NCI-H446 treated with DMSO at 0.1 percent for 48 hours (cell line): ENCODE measurements around the gene DLGAP3.
"Not testable (repeated sequence)": the region's sequence is repeated elsewhere in the genome, so short reads cannot be mapped to it uniquely, and the experiment has no call there.

Experiments
- DNase-seq: peaks from one replicate; lab custom pipeline; 2025; lab: John Stamatoyannopoulos, UW

DLGAP3 gene, protein sequence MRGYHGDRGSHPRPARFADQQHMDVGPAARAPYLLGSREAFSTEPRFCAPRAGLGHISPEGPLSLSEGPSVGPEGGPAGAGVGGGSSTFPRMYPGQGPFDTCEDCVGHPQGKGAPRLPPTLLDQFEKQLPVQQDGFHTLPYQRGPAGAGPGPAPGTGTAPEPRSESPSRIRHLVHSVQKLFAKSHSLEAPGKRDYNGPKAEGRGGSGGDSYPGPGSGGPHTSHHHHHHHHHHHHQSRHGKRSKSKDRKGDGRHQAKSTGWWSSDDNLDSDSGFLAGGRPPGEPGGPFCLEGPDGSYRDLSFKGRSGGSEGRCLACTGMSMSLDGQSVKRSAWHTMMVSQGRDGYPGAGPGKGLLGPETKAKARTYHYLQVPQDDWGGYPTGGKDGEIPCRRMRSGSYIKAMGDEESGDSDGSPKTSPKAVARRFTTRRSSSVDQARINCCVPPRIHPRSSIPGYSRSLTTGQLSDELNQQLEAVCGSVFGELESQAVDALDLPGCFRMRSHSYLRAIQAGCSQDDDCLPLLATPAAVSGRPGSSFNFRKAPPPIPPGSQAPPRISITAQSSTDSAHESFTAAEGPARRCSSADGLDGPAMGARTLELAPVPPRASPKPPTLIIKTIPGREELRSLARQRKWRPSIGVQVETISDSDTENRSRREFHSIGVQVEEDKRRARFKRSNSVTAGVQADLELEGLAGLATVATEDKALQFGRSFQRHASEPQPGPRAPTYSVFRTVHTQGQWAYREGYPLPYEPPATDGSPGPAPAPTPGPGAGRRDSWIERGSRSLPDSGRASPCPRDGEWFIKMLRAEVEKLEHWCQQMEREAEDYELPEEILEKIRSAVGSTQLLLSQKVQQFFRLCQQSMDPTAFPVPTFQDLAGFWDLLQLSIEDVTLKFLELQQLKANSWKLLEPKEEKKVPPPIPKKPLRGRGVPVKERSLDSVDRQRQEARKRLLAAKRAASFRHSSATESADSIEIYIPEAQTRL

DNA sequence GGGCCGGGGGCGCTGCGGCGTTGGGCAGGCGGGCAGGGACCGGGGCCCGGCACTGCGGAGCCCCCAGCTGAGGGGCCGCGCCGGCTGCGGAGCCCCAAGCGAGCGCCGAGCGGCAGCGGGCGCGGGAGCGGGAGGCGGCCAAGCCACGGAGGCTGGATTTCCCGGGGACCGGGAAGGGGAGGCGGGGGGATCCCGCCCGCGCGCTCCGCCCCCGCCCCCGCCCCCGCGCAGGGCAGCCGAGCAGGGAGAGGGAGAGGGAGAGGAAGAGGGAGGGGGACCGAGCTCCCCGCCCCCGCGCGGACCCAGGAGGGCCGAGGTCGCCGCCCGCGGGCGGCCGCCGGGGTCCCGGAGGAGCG is at the start of gene DLGAP3:
Gene DLGAP3, minus strand, starts transcription at position 154 of the 356 bp plus-strand sequence. CDS start 24,267 bp downstream, outside the sequence.
- no peak for DNase-seq

DNA sequence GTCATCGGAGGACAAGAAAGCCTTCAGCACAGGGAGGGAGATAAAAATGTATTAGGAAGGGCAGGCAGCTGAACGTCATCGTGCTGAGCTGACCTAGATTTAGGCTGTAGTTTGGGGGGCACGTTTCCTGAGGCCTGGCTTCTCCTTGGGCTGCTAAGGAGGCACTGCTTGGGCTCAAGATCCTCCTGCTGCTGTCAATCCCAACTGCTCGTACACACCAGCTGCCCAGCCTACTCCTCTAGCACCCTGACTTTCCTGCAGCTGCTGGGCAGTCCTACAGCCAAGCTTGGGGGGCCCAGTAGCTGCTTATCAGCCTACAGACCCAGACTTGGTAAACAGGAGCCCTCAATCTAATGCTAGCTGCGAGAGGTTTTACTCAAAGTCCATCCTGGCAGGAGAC is 49.5 kb upstream of the DLGAP3 start:
- no peak for DNase-seq

DNA sequence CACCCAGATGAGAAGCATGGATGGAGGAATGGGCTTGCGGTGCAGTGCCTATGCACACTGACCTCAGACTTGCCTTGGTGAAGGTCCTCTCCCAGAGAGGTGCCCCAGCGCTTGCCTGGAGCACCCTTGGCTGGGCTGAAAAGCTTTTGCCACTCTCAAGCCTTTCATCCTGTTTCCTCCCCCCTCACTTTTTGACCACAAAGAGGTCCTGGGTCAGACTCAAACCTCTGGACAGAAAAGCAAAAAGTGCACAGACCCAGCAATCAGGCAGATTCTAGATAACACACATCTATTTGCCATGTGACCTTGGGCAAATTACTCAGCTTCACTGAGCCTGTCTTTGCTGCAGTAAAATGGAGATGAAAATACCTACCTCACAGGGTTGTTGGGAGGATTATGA is 48.4 kb upstream of the DLGAP3 start:
- no peak for DNase-seq

DNA sequence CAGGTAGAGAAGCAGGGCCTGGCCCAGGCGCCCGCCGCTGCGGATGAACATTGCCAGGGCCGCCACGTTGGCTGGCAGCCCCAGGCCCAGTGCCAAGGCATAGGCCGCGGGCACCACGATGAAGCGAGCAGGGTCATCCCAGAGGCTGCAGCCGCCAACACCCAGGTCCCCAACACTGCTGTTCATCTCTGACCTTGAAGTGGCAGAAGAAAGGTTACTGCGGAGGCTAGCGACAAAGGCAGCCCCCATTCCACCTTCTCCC is 47.7 kb upstream of the DLGAP3 start:
- DNase-seq = no peak

DNA sequence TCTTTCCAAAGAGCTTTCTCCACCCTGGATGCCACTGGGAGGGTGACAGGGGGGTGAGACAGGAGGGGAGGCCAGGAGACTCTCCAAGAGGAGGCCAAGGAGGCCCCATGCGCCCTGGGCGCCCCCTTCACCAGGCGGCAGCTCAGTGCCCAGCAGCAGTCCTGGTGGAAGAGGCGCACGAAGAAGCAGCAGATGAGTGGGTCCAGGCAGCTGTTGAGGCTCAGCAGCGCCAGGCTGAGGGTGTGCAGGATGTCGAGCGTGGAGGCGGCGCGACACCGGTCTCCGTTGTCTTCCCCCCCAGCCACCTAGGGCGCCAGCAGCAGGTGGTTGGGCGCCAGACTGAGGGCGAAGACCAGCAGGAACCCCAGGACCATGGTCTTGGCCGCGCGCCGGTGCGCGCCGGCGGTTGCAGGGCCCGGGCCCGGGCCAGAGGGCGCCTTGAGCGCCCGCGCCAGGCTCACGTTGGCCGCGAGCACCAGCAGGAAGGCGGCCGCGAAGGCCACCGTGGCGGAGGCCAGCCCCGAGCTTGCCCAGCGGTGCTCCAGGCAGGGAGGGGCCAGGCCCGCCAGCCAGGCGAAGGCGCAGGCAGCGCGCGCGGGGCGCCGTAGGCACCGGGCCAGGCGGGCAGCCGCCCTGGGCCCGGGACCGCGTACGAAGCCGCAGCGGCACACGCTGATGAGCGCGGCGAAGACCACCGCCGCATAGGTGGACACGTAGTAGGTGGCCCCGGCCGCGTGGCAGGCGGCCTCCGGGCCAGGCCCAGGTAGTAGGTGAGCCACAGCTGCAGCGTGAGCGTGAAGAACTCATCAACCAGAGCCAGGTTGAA is 47.1 kb upstream of the DLGAP3 start:
- DNase-seq = no peak

DNA sequence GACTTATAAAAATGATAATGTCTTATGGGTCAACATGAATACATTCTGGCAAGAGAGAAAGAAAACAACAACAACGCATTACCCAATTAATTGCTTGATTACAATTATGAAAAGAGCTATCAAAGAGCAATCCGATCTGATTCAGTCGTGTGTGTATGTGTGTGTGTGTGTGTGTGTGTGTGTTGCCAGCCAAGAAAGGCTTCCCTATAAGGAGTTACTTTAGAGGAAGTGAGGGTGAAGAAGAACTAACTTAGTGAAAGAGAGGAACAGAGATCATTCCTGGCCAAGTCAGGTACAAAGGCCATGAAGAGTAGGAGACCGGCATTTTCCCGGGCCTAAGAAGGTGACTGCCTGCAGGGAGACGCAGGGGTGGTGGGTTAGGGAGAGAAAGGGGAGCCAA is 46.3 kb upstream of the DLGAP3 start:
- no peak for DNase-seq

DNA sequence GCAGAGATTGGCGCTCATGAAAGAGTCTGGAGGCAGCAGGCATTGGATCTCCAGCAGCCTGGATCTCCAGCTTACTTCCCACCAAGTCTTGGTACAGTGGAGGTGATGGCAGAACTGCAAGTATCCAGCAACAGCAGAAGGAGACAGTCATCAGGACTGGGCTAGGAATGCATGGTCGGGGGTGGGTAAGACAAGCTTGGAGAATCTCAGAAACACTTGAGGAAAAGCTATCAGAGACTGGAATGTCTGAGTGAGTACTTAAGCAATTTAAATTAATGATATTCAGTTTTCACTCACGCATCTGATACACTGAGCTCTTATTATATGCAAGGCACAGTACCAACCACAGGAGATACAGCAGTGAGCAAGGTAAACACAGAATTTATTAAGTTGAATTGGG is 45.9 kb upstream of the DLGAP3 start:
- no peak for DNase-seq

DNA sequence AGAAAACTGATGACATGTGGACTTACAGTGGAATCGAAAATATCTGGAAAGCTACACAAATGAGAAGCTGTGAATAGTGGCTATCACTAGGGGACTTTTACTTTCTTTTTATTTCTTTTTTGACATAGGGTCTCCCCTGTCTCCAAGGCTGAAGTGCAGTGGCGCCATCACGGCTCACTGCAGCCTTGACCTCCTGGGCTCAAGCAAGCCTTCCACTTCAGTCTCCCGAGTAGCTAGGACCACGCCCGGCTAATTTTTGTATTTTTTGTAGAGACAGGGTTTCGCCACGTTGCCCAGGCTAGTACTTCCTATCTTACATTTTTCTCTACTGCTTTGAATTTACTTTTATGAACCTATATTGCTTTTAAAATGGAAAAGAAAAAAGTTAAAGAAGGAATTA is 45.2 kb upstream of the DLGAP3 start:
- DNase-seq = no peak

DNA sequence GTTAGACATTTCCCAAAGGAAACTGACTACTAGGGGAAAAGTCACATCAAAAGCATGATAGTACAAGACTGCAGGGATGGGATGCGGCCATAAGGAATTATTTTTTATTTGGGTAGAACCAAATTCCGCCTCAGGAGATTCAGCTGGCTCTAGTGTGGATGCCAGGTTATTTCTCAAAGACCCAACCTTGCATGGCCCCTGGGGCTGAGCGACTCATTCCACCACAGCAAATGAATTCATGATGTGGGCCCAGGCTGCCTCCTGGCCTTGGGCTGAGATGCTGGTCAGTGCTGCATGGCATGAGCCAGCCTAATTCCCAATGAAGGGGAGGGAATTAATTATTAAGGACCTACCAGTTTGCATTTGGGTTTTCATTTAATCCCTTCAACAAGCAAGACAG is 43.9 kb upstream of the DLGAP3 start:
- no peak for DNase-seq

DNA sequence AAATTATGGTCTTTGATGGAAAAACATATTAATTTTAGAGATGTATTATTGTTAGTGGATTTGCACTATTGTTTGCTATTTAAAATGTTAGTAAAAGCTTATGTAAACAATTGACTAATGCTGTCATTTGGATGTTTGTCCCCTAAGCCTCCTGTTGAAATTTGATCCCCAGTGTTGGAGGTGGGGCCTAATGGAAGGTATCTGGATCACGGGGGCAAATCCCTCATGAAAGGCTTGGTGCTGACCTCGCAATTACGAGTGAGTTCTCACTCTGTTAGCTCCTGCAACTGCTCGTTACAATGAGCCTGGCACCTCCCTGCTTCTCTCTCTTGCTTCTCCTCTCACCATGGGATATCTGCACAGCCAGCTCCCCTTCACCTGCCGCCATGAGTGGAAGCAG is 41.4 kb upstream of the DLGAP3 start:
- DNase-seq = no peak

DNA sequence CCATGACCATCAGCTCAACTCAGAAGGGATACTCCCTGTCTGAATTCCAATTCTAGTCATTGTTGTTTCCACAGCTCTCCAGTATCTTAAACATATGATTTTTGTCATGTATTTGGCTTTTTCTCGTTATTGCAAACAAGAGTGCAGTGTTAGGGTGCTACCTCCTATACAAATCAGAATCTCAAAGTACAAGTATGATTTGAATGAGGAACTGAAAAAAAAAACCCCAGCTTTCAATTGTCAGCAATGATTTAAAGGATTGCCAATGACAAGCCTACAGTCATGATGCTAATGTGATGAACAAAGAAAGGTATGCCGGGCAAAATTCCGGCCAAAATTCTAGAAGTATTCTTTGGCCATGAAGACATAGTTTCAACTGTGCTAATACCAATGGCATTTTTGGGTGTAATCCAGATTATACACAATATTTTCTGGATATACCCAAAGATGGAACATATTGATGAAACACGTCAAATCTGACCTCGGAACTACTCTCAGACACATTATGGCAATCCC is 40.8 kb upstream of the DLGAP3 start:
- no peak for DNase-seq

DNA sequence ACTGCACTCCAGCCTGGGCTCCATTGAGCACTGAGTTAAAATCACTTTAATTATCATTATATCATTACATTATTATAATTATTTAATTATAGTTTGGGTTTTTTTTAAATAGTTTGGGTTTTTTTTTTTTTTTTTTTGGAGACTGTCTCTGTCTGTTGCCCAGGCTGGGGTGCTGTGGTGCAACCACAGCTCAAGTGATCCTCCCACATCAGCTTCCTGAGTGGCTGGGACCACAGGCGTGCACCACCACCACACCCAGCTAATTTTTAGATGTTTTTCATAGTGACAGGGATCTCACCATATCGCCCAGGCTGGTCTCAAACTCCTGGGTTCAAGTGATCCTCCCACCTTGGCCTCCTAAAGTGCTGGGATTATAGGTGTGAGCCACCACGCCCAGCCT is 38.8 kb upstream of the DLGAP3 start:
- DNase-seq = not testable (repeated sequence)

DNA sequence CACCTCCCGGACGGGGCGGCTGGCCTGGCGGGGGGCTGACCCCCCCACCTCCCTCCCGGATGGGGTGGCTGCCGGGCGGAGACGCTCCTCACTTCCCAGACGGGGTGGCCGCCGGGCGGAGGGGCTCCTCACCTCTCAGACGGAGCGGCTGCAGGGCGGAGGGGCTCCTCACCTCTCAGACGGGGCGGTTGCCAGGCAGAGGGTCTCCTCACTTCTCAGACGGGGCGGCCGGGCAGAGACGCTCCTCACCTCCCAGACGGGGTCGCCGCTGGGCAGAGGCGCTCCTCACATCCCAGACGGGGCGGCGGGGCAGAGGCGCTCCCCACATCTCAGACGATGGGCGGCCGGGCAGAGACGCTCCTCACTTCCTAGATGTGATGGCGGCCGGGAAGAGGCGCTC is 38.2 kb upstream of the DLGAP3 start:
- not testable (repeated sequence) for DNase-seq

DNA sequence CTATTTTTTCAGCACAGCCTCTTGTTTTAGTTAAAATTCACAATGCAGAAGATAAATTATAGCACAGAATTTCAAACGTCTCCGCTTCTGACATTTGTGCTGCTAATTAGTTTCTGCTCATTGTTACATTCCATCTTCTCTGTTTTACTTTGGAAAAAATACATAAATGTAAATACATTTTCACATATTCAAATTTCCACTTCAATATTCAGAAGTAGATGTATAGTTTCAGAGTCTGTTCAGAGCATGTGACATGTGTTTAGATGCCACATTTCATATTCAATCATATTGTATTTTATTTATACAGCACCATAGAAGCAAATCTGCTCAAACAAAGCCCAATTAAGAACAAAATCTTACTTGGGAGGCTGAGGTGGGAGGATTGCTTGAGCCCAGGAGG is 36.1 kb upstream of the DLGAP3 start:
- DNase-seq = no peak

DNA sequence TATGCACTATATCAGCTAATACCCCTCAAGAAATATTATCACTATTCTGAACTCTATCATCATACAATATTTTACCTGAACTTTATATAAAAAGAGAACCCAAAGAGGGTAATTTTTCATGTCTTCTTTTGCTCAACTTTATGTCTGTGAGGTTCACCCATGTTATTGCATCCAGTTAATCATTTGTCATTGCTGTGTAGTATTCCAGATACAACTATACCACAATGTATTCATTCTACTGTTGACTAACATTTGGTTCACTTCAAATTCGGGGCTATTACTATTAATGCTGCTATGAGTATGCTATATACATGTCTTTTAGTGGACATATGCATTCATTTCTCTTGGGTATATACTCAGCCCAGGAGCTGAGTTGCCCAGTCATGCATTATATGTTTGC is 21.0 kb upstream of the DLGAP3 start:
- no peak for DNase-seq

DNA sequence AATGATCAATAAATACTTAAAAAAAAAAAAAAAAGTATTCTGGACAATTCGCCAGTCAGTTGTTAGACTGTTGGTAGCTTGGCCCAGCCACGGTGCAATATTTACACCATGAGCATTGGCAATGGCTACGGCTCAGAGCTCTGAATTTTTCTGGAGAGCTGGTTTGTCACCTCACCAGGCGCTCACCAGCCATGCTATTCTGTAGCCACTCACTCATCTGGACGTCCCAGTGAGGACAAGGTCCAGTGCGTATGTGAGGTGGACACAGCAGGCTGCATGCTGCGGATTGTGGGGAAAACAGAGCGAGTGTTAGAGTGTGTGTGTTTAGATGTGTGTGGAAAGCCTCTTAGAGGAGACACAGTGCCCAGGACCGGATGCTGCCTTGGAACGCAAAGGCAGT is 19.3 kb upstream of the DLGAP3 start:
- DNase-seq = not testable (repeated sequence)

DNA sequence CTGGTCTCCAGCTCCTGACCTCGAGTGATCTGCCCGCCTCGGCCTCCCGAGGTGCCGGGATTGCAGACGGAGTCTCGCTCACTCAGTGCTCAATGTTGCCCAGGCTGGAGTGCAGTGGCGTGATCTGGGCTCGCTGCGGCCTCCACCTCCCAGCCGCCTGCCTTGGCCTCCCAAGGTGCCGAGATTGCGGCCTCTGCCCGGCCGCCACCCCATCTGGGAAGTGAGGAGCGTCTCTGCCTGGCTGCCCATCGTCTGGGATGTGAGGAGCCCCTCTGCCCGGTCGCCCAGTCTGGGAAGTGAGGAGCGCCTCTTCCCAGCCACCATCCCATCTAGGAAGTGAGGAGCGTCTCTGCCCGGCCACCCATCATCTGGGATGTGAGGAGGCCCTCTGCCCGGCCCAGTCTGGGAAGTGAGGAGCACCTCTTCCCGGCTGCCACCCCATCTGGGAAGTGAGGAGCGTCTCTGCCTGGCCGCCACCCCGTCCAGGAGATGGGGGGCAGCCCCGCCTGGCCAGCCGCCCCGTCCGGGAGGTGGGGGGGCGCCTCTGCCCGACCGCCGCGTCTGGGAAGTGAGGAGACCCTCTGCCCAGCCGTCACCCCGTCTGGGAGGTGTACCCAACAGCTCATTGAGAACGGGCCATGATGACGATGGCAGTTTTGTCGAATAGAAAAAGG is 18.3 kb upstream of the DLGAP3 start:
- DNase-seq = not testable (repeated sequence)

DNA sequence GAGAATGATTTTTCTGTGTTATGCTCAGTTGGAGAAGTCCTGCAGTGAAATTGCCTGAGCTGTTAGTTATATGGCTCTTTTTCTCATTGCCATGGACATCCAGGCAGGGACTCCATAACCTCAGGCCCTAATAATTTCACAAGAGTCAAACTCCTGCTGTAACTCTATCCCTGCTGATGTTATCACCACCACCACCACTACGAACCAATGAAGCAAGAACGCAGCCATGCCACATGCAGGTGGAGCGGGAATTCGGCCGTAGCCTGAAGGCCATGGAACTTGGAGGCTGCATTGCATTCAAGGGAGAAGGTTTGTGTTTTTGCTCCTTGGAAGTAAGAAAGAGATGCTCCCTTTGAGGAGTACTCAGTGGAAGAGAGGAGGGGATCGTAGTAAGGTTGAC is 16.8 kb upstream of the DLGAP3 start:
- no peak for DNase-seq

DNA sequence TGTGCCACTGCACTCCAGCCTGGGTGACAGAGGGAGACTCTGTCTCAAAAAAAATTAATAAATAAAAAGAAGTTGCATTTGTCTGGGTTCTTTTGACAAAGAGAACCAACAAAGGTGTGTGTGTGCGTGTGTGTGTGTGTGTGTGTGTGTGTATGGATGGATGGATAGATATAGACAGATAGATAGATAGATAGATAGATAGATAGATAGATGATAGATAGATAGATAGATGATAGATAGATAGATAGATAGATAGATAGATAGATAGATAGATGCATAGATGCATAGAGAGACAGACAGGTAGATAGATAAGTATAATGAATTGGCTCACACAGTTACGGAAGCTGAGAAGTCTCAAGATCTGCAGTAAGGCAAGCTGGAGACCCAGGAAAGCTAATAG is 12.3 kb upstream of the DLGAP3 start:
- not testable (repeated sequence) for DNase-seq

DNA sequence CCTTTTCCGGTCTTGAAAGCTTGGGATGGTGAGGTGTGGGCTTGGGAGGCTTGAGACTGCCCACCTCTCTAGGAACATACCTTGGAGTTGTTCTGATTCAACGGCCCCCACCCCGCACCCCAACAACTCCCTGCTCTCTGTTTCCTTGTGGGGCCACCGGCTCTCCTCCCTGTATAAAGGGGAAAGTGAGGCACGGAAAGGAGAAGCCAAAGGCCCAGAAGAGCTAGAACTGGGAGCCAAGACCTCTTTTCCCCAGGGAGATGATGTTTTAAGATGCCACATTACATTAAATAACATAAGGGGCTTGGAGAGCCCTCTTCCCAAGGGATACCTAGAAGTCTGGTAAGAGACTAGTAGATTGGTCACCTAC is 1.2 kb upstream of the DLGAP3 start:
- DNase-seq = no peak

DNA sequence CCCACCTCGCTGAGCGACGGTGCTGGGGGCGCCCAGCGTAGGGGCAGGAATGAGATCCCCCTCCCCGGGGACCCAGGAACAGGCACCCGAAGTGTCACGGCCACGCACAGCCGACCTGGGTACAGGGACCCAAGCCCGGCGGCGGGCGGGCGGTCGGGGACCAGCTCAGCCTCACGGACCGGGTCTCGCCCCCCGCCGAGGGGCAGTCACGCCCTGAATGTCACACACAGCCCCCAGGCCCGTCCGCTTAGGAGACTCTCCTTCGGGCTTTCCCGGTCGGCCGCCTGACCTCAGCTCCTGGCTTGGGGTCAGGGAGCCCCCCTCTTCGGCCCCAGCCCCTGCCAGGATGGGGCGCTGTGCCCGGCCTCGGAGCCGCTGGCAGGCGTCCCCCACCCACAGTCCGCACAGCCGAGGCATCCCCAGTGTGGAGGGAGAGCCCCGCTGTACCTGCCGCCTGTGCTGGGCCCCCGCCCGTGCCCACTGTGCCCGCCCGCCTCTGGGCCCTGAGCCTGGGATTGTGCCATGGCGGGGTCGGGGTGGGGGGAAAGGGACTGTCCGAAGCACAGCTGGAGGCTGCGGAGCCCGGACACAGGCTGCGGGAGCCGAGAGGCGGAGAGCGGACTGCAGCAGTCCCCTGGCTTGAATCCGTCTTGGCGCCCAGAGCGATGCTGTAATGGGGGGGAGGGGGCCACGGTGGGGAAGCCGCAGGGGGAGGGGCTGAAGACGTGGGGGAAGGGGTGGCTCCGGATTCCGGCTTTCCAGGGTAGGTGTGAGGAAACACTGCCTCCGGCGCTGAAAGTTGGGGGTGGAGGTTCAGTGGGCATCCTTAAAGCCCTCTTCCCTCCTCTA is 627 bp upstream of the DLGAP3 start:
- DNase-seq = no peak
